Measurements from ENCODE around the gene TXNL4B.

TXNL4B gene

GRCh38 chr16:72073560-72074230 lies 19.7 kb downstream of the TXNL4B start:
- no peak for DNase-seq (ENCODE audit: low read depth)
- H3K4me3 ChIP-seq (ENCODE audit: low read length): no peak overlapping the region
- TF ChIP-seq CTCF (IDR thresholded peaks at IDR 0.05; ENCODE audit: insufficient read depth, low read depth, low read length, missing control alignments): no peak

DNA sequence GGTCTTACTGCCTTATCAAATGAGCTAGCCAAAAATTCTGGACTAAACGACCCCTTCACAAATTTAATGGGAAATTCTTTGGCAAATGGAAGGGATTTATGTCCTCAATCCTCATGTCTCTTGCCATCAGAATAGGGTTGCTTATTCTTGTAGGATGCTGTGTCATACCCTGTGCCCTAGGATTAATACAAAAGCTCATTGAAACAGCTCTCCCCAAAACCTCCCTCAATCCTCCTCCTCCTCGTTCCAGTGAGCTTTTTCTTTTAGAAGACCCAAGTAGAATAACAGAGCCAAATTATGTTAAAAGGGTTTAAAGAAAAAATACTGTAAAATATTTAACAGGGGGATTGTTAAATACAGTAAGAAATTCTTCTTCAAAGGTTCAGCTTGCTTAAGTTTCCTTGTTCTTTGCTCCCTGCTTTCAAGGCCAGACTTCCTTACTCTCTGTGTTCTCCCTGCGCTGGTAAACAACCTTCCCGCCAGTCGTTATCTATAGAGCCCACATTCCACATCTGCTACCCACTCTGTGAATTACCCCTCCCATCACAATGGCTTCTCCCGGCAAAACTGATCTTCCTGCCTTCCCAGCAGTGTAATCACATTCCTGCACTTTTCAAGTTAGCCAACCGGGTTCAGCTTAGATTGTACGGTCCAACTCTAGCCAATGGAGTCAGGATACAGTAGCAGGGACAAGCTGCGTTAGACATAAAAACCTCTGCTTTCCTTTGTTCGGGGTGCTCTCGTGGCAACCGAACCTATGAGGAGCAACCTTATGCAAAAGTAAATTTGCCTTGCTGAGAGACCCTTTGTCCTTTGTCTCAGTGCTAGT lies 20.7 kb downstream of the TXNL4B start:
- no peak overlapping the region for H3K4me3 ChIP-seq (ENCODE audit: low read length)
- no peak for DNase-seq (ENCODE audit: low read depth)
- no peak for TF ChIP-seq CTCF (IDR thresholded peaks at IDR 0.05; ENCODE audit: insufficient read depth, low read depth, low read length, missing control alignments)

GRCh38 chr16:72068930-72069329 lies 24.5 kb downstream of the TXNL4B start:
- DNase-seq (ENCODE audit: low read depth): peak; percentile 69
- TF ChIP-seq CTCF (IDR thresholded peaks at IDR 0.05; ENCODE audit: insufficient read depth, low read depth, low read length, missing control alignments): no peak
- H3K4me3 ChIP-seq (ENCODE audit: low read length): no peak overlapping the region

GRCh38 chr16:72066747-72067146 lies 26.7 kb downstream of the TXNL4B start:
- DNase-seq (ENCODE audit: low read depth): peak; percentile 49
- no peak overlapping the region for H3K4me3 ChIP-seq (ENCODE audit: low read length)
- TF ChIP-seq CTCF (IDR thresholded peaks at IDR 0.05; ENCODE audit: insufficient read depth, low read depth, low read length, missing control alignments): peak; percentile 71

DNA sequence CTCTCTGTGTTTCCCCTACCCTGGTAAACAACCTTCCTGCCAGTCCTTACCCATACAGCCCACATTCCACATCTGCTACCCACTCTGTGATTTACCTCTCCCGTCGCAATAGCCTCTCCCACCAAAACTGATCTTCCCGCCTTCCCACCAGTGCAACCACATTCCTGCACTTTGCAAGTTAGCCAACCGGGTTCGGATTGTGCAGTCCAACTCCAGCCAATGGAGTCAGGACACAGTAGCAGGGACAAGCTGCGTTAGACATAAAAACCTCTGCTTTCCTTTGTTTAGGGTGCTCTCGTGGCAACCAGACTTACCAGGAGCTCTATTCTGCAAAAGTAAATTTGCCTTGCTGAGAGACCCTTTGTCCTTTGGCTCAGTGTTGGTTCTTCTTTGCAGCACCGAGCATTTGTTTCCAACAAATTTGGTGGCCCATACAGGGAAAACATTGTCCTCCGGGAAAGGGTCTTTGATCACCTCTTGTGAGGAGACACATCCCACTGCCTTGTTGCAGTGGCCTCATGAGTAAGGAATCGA lies 29.0 kb downstream of the TXNL4B start:
- no peak overlapping the region for H3K4me3 ChIP-seq (ENCODE audit: low read length)
- no peak for TF ChIP-seq CTCF (IDR thresholded peaks at IDR 0.05; ENCODE audit: insufficient read depth, low read depth, low read length, missing control alignments)
- no peak for DNase-seq (ENCODE audit: low read depth)

- no peak for TF ChIP-seq CTCF (IDR thresholded peaks at IDR 0.05; ENCODE audit: insufficient read depth, low read depth, low read length, missing control alignments)
- no peak for DNase-seq (ENCODE audit: low read depth)
- no peak overlapping the region for H3K4me3 ChIP-seq (ENCODE audit: low read length)
Measured at GRCh38 chr16:72061564-72061963, 31.9 kb downstream of the TXNL4B start.
